IPS-11a (cell line): Measurements from ENCODE around the gene PDZK1IP1.
"Not testable (repeated sequence)": the region's sequence is repeated elsewhere in the genome, so short reads cannot be mapped to it uniquely, and the experiment has no call there.

Experiments
- H3K4me3 ChIP-seq: one replicate; pipeline ENCODE4 v1.5.1; 2013; ENCODE audit warnings: low read depth, low read length, control low read depth

Gene PDZK1IP1

GRCh38 chr1:47140358-47140757 is 49.5 kb downstream of the PDZK1IP1 start:
- H3K4me3 ChIP-seq = not testable (repeated sequence)

GRCh38 chr1:47137925-47138615 is 51.8 kb downstream of the PDZK1IP1 start:
- no peak overlapping the region for H3K4me3 ChIP-seq

GRCh38 chr1:47137198-47137597 is 52.6 kb downstream of the PDZK1IP1 start, which contains the start of gene CYP4A22:
Gene CYP4A22 (plus strand): TSS chr1:47137441. CDS start chr1:47137486, 45 bp downstream.
- no peak within 1 kb of the TSS for H3K4me3 ChIP-seq
